ENCODE measurements around the gene SLBP. TPM values are rescaled to one million over a fixed set of nuclear protein-coding genes. Genes with fewer than 3 reads are reported as not detected.

The SLBP gene
- total RNA-seq, 1 donor from 2014 or later: 114 TPM

DNA sequence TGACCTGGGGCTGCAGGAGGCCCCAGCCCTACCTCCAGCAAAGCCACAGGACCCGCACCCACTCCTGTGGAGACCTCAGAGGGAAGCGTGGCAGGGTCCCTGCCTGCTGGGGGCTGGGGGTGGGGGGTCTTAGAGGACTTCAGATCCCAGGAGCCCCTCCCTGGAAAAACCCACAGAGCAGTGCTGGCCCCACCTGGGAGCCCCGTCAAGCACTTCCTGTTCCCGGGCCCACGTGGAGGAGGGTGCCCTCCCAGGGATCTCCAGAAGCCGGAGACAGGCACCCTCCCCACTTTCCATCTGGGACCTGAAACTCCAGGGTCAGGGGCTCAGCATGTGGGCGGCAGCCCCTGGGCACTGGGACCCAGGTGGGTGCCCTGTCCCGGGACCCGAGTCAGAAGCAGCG, 41.2 kb upstream of the SLBP start:
- no peak overlapping the region for H3K4me3 ChIP-seq (ENCODE audit: low read depth, low read length)
- TF ChIP-seq, protein P1, sequence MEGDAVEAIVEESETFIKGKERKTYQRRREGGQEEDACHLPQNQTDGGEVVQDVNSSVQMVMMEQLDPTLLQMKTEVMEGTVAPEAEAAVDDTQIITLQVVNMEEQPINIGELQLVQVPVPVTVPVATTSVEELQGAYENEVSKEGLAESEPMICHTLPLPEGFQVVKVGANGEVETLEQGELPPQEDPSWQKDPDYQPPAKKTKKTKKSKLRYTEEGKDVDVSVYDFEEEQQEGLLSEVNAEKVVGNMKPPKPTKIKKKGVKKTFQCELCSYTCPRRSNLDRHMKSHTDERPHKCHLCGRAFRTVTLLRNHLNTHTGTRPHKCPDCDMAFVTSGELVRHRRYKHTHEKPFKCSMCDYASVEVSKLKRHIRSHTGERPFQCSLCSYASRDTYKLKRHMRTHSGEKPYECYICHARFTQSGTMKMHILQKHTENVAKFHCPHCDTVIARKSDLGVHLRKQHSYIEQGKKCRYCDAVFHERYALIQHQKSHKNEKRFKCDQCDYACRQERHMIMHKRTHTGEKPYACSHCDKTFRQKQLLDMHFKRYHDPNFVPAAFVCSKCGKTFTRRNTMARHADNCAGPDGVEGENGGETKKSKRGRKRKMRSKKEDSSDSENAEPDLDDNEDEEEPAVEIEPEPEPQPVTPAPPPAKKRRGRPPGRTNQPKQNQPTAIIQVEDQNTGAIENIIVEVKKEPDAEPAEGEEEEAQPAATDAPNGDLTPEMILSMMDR (conservative IDR thresholded peaks at IDR 0.05; ENCODE audit: low read depth, low read length): no peak
- no peak for DNase-seq (ENCODE audit: low read depth)

- no peak overlapping the region for H3K4me3 ChIP-seq (ENCODE audit: low read depth, low read length)
- DNase-seq (ENCODE audit: low read depth): no peak
- TF ChIP-seq, protein P1 (conservative IDR thresholded peaks at IDR 0.05; ENCODE audit: low read depth, low read length): no peak
These were observed 40.3 kb upstream of the SLBP start for GRCh38 chr4:1752284-1753041.

DNA sequence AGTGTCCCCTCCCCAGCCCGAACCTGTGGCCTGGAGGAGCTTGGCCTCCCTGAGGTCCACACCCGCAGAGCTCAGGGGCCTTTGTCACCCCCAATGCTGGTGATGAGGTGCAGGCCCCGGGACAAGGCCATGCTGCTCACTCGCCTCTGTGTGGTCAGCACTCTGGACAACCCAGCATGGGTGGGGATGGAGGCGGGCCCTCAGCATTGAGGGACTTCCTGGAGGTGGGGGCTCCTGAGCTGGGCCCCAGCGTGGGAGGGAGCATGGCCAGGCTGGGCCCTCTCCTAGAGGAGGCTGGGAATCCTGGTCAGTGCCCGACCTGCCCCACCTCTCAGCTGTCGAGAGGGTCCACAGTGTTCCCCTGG, 39.8 kb upstream of the SLBP start:
- no peak for DNase-seq (ENCODE audit: low read depth)
- TF ChIP-seq, protein P1 (conservative IDR thresholded peaks at IDR 0.05; ENCODE audit: low read depth, low read length): no peak
- no peak overlapping the region for H3K4me3 ChIP-seq (ENCODE audit: low read depth, low read length)

DNA sequence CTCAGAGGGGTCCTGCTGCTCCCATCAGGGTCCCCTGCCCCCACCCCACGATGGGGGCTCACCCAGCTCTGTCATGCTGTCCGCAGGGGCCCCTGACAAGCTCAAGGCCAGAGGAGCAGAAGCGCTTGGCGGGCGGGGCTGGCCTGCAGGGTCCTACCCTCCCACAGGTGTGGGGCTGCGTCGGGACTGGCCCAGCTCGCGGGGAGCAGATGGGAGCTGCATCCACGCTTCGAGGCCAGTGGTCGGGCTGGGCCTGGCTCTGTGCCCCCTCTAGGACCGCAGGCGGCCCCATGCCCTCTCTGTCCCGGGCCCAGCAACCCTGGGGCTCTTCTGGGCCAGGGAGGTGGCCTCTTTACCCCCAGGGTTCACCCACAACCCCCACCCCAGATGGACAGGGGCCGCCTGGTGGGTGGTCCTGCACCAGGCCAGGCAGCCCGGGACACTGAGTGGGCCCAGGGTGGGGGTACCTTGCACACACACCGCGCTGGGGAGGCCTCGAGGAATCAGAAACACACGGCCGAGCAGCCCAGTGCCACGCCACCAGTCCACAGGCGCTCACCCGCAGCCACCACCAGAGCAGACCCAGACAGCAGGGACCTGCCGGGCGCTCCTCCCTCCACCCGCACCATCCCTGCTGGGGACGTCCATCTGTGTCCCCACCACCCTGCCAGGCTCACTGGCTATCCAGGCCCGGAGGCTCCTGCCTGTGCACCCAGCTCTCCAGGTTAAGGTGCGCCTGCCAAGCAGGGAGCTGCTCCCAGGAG, 39.2 kb upstream of the SLBP start:
- TF ChIP-seq, protein P1 (conservative IDR thresholded peaks at IDR 0.05; ENCODE audit: low read depth, low read length): no peak
- H3K4me3 ChIP-seq (ENCODE audit: low read depth, low read length): no peak overlapping the region
- no peak for DNase-seq (ENCODE audit: low read depth)

DNA sequence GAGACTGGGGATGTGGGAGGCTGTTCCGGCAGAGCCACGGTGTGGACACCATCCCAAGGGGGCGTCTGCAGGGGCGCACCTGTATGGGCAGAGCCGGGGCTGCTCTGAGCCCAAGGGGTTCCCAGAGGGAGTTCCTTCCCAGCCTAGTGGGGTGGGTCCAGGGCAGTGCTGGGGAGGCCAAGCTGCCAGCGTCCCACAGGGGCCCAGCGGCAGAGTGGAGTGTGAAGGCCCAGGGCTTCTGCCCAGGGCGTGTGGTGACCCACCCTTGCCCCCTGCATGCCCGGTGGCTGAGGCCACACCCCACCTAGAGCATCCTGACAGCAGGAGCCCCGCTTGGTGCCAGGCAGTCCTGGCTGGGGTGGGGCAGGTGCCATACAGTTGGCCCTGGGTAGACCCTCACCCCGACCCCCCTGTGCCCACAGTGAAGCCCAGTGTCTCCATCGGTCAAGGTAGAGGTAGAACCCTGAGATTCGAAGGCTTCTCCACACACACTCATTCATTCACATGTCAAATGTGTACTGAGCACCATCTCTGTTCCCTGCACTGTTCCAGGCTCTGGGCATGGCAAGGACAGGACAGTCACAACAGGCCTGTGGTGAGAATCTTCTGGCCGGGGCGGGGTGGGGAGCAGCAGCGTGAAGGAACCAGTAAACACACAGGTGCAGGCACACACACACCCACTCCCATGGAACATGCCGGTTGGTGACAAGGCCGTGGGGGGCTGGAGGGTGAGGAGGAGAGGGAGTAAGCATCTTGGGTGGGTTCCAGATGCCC, 38.4 kb upstream of the SLBP start:
- H3K4me3 ChIP-seq (ENCODE audit: low read depth, low read length): no peak overlapping the region
- TF ChIP-seq, protein P1 (conservative IDR thresholded peaks at IDR 0.05; ENCODE audit: low read depth, low read length): no peak
- no peak for DNase-seq (ENCODE audit: low read depth)

DNA sequence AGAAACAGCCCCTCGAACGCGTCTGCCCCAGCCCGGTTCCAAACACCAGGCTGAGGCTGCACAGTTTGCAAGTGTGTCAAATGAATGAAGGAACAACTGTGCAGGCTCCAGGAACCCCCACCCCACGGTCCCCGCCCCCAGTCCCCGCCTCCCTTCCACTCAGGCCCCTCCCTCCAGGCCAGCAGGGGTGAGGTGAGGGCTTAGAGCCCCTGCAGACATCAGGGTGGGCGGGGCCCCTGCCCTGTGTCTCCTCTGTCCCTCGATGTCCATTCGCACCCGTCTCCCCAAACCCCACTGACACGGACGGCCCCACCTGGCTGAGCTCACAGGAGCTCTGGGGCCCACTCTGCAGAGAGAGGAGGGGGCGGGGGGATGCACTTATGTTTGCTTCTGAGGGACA, 37.7 kb upstream of the SLBP start:
- DNase-seq (ENCODE audit: low read depth): no peak
- TF ChIP-seq, protein P1 (conservative IDR thresholded peaks at IDR 0.05; ENCODE audit: low read depth, low read length): no peak

More for the DNA sequence above, 37.7 kb upstream of the SLBP start:
- no peak overlapping the region for H3K4me3 ChIP-seq (ENCODE audit: low read depth, low read length)

Data from epithelial cell of proximal tubule (primary cell).